Measurements from ENCODE around the gene DNAH7. TPM values are rescaled to one million over a fixed set of nuclear protein-coding genes. Genes with fewer than 3 reads are reported as not detected.

Gene DNAH7
- total and polyA plus RNA-seq, 10 of the 15 experiments (the other 5 are each of a cell fraction or from before 2014, with no cell fraction given), result 0.05 to 0.61 (median 0.16) TPM

DNA sequence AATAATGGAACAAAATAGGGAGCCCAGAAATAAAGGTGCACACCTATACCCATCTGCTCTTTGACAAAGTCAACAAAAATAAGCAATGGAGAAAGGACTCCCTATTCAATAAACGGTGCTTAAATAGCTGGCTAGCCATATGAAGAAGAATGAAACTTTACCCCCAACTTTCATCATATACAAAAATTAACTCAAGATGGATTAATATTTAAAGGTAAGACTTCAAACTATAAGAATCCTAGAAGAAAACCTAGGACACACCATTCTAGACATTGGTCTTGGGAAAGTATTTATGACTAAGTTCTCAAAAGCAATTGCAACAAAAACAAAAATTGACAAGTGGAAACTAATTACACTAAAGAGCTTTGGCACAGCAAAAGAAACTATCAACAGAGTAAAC is 139.1 kb downstream of the DNAH7 start:
- ChIA-PET CTCF (no interaction called here), RAD21 (ENCODE audit: unreplicated experiment) (no interaction called here), POLR2A (no interaction called here), SMC1A (ENCODE audit: uncharacterized antibody, unreplicated experiment) (no interaction called here)
- H3K4me3 ChIP-seq, result no peak overlapping the region
- H3K36me3 ChIP-seq (ENCODE audit: control insufficient read depth in 2 of 2, insufficient read depth in 2 of 2, low read length in 1 of 2), result no peaks in the 10 kb centered on the region
- no peak for DNase-seq (ENCODE audit: low read depth, low spot score)
- intact Hi-C loops (cut with micrococcal nuclease; ENCODE audit: unreplicated experiment), result no loop called here
- ATAC-seq, result no peak
- H3K9me3 ChIP-seq (replicated peaks; ENCODE audit: control insufficient read depth, insufficient read depth, low read length), result no peaks in the 10 kb centered on the region
- no peak overlapping the region for H3K27ac ChIP-seq (ENCODE audit: control insufficient read depth, insufficient read depth)
- no peak for TF ChIP-seq SMAD1 (IDR thresholded peaks at IDR 0.05; ENCODE audit: low read depth, partially characterized antibody)
- no peak for TF ChIP-seq NR2C2 (IDR thresholded peaks at IDR 0.05; ENCODE audit: borderline replicate concordance, control insufficient read depth, insufficient read length, low read depth)
- TF ChIP-seq HDGF (IDR thresholded peaks at IDR 0.05), result no peak
- no peak for TF ChIP-seq ATF7 (IDR thresholded peaks at IDR 0.05; ENCODE audit: low read depth)
- no peak for TF ChIP-seq SREBF2 (IDR thresholded peaks at IDR 0.05; ENCODE audit: low read length)
- no peak for TF ChIP-seq IKZF2 (IDR thresholded peaks at IDR 0.05)
- TF ChIP-seq, protein P1, sequence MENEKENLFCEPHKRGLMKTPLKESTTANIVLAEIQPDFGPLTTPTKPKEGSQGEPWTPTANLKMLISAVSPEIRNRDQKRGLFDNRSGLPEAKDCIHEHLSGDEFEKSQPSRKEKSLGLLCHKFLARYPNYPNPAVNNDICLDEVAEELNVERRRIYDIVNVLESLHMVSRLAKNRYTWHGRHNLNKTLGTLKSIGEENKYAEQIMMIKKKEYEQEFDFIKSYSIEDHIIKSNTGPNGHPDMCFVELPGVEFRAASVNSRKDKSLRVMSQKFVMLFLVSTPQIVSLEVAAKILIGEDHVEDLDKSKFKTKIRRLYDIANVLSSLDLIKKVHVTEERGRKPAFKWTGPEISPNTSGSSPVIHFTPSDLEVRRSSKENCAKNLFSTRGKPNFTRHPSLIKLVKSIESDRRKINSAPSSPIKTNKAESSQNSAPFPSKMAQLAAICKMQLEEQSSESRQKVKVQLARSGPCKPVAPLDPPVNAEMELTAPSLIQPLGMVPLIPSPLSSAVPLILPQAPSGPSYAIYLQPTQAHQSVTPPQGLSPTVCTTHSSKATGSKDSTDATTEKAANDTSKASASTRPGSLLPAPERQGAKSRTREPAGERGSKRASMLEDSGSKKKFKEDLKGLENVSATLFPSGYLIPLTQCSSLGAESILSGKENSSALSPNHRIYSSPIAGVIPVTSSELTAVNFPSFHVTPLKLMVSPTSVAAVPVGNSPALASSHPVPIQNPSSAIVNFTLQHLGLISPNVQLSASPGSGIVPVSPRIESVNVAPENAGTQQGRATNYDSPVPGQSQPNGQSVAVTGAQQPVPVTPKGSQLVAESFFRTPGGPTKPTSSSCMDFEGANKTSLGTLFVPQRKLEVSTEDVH (IDR thresholded peaks at IDR 0.05; ENCODE audit: low read depth, partially characterized antibody), result no peak
- TF ChIP-seq, protein P2, sequence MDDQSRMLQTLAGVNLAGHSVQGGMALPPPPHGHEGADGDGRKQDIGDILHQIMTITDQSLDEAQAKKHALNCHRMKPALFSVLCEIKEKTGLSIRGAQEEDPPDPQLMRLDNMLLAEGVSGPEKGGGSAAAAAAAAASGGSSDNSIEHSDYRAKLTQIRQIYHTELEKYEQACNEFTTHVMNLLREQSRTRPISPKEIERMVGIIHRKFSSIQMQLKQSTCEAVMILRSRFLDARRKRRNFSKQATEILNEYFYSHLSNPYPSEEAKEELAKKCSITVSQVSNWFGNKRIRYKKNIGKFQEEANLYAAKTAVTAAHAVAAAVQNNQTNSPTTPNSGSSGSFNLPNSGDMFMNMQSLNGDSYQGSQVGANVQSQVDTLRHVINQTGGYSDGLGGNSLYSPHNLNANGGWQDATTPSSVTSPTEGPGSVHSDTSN (IDR thresholded peaks at IDR 0.05; ENCODE audit: insufficient replicate concordance, low read depth, low read length), result no peak
- TF ChIP-seq LARP7 (IDR thresholded peaks at IDR 0.05), result no peak
- no peak for TF ChIP-seq TCF7 (IDR thresholded peaks at IDR 0.05; ENCODE audit: borderline replicate concordance)
- no peak for TF ChIP-seq NRF1 (conservative IDR thresholded peaks at IDR 0.05; ENCODE audit: low read depth, low read length)
- TF ChIP-seq PAX8 (IDR thresholded peaks at IDR 0.05), result no peak
- no peak for TF ChIP-seq IRF3 (IDR thresholded peaks at IDR 0.05)
- H2AFZ ChIP-seq (ENCODE audit: control insufficient read depth, low read depth, low read length), result no peak overlapping the region
- in situ Hi-C loops (cut with MboI), result no loop called here
- 32% methylated on average over 1 of the region's 1 CpG for WGBS (ENCODE audit: insufficient coverage, insufficient replicate concordance, low lambda C conversion rate, missing lambda C conversion rate)
- no TSS peak for BruUV-seq (replicated peaks)
- H4K20me1 ChIP-seq (ENCODE audit: control insufficient read depth, insufficient read depth), result no peaks in the 10 kb centered on the region
- FAIRE-seq, result no peak
- no peaks in the 10 kb centered on the region for H3K79me2 ChIP-seq (ENCODE audit: control insufficient read depth, insufficient read depth, low read length)
- H3K27me3 ChIP-seq (replicated peaks in 1 of 2; ENCODE audit: control insufficient read depth in 2 of 2, insufficient read depth in 2 of 2, low read length in 1 of 2), result no peaks in the 10 kb centered on the region
- no peak overlapping the region for H3K4me2 ChIP-seq (ENCODE audit: control insufficient read depth, insufficient read depth)
- H3K9ac ChIP-seq (ENCODE audit: control insufficient read depth, insufficient read depth, low read length), result no peak overlapping the region
- no peaks in the 10 kb centered on the region for H3K4me1 ChIP-seq (ENCODE audit: control insufficient read depth, insufficient read depth, low read length)
